ENCODE data around the gene FPR2. TPM values are rescaled to one million over a fixed set of nuclear protein-coding genes. Genes with fewer than 3 reads are reported as not detected.
"Not testable (repeated sequence)": the region's sequence is repeated elsewhere in the genome, so short reads cannot be mapped to it uniquely, and the experiment has no call there.

FPR2 gene
- total and polyA plus RNA-seq, 4 donors: 0.79 to 234 (median 28.8) TPM

DNA sequence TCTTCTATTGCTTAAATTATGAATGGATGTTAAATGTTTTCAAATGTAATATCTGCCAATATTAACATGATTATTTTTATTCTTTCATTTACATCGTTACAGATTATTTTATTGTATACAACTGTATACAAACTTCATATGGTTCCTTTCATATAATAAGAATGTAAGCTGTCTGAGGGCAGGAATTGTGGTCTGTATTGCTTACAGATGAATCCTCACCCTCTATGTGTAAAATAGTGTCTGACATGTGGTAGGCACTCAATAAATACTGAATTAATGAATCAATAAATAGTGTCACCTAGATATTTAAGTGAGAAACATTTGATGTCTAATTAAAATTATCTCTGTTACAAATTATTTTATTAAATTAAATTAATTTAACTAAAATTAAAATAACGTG lies 41.8 kb downstream of the FPR2 start:
- 73 to 88% methylated on average over 2 of the region's 2 CpGs for WGBS, 2 donors
- Histone ChIP-seq H3K9ac (ENCODE audit: insufficient read depth in 1 of 2, low read length in 2 of 2) (no peak overlapping the region), H3K4me3 (no peak overlapping the region), H3K36me3 (ENCODE audit: control insufficient read depth in 4 of 4, insufficient read depth in 4 of 4, low read length in 4 of 4) (no peaks in the 10 kb centered on the region), H3K4me1 (ENCODE audit: control insufficient read depth in 5 of 5, insufficient read depth in 5 of 5, low read length in 5 of 5) (peaks cover under 1 to 37% (median 13%) of the 10 kb centered on the region in 5 donors), H3K27ac (ENCODE audit: low read depth in 1 of 2, low read length in 1 of 2) (no peak overlapping the region), H3K9me3 (ENCODE audit: control insufficient read depth in 4 of 4, insufficient read depth in 3 of 4, low read length in 3 of 4) (peaks cover 0 to 12% (median 0%) of the 10 kb centered on the region in 4 donors), H3K27me3 (ENCODE audit: control insufficient read depth in 3 of 3, insufficient read depth in 3 of 3, low read length in 2 of 3) (no peaks in the 10 kb centered on the region)
- DNase-seq: no peak
- no peak for ATAC-seq (ENCODE audit: insufficient read depth, low FRiP score)
- TF ChIP-seq, protein P1, sequence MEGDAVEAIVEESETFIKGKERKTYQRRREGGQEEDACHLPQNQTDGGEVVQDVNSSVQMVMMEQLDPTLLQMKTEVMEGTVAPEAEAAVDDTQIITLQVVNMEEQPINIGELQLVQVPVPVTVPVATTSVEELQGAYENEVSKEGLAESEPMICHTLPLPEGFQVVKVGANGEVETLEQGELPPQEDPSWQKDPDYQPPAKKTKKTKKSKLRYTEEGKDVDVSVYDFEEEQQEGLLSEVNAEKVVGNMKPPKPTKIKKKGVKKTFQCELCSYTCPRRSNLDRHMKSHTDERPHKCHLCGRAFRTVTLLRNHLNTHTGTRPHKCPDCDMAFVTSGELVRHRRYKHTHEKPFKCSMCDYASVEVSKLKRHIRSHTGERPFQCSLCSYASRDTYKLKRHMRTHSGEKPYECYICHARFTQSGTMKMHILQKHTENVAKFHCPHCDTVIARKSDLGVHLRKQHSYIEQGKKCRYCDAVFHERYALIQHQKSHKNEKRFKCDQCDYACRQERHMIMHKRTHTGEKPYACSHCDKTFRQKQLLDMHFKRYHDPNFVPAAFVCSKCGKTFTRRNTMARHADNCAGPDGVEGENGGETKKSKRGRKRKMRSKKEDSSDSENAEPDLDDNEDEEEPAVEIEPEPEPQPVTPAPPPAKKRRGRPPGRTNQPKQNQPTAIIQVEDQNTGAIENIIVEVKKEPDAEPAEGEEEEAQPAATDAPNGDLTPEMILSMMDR (IDR thresholded peaks at IDR 0.05; ENCODE audit: control extremely low read depth, extremely low read depth): no peak

DNA sequence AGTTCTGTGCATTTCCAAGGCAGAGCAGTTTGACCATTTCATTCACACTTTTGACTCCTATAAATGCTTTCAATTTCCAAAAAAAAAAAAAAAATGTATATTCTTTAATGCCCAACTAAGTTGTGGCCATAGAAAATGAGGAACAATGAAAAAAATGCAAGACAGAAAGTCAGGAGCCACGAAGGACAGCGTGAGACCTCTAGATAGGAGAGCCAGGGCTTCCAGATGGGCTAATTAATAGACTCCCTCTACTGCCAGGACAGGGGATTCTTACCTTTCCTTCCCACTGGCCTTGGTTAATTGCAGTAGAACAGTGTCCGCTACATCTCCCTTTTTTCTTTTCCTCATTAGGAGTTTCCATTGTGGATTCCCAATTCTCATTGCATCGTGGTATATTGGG lies 42.5 kb downstream of the FPR2 start:
- no peak overlapping the region for H3K4me3 ChIP-seq
- DNase-seq: no peak
- H3K27me3 ChIP-seq (ENCODE audit: control insufficient read depth in 3 of 3, insufficient read depth in 3 of 3, low read length in 2 of 3): no peaks in the 10 kb centered on the region
- WGBS, 2 donors: 71 to 75% methylated on average over 4 of the region's 4 CpGs
- H3K9ac ChIP-seq (ENCODE audit: insufficient read depth in 1 of 2, low read length in 2 of 2): no peak overlapping the region
- peak overlapping the region in 1 of 2 donors; percentile 17 for H3K27ac ChIP-seq (ENCODE audit: low read depth in 1 of 2, low read length in 1 of 2)
- peaks cover 0 to 12% (median 0%) of the 10 kb centered on the region in 4 donors for H3K9me3 ChIP-seq (ENCODE audit: control insufficient read depth in 4 of 4, insufficient read depth in 3 of 4, low read length in 3 of 4)
- ATAC-seq (ENCODE audit: insufficient read depth, low FRiP score): no peak
- no peaks in the 10 kb centered on the region for H3K36me3 ChIP-seq (ENCODE audit: control insufficient read depth in 4 of 4, insufficient read depth in 4 of 4, low read length in 4 of 4)
- TF ChIP-seq, protein P1 (IDR thresholded peaks at IDR 0.05; ENCODE audit: control extremely low read depth, extremely low read depth): no peak
- peaks cover 2 to 39% (median 13%) of the 10 kb centered on the region in 5 donors for H3K4me1 ChIP-seq (ENCODE audit: control insufficient read depth in 5 of 5, insufficient read depth in 5 of 5, low read length in 5 of 5)

DNA sequence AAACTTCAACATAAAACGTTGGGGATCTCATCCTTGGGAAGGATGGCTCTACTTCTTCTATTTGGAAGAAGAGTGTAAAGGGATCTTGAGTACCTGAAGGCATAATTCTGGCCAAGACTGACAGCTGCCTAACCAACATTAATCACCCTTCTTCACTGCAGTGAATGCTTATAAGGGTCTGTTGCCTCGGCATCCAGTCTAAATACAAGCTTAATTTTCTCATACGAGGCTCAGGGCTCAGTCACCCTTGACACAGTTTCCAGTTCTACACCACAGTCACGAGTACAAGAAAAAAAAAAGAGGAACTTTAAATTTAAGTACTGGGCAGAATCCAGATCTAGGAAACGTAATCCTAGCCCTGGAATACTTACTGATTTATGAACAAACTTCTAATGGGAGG lies 43.0 kb downstream of the FPR2 start:
- Histone ChIP-seq H3K9ac (ENCODE audit: insufficient read depth in 1 of 2, low read length in 2 of 2) (no peak overlapping the region), H3K27ac (ENCODE audit: low read depth in 1 of 2, low read length in 1 of 2) (peak overlapping the region in 1 of 2 donors; percentile 17), H3K9me3 (ENCODE audit: control insufficient read depth in 4 of 4, insufficient read depth in 3 of 4, low read length in 3 of 4) (peaks cover 0 to 10% (median 0%) of the 10 kb centered on the region in 4 donors), H3K36me3 (ENCODE audit: control insufficient read depth in 4 of 4, insufficient read depth in 4 of 4, low read length in 4 of 4) (no peaks in the 10 kb centered on the region), H3K27me3 (ENCODE audit: control insufficient read depth in 3 of 3, insufficient read depth in 3 of 3, low read length in 2 of 3) (no peaks in the 10 kb centered on the region), H3K4me3 (no peak overlapping the region), H3K4me1 (ENCODE audit: control insufficient read depth in 5 of 5, insufficient read depth in 5 of 5, low read length in 5 of 5) (peaks cover 2 to 35% (median 12%) of the 10 kb centered on the region in 5 donors)
- no peak for ATAC-seq (ENCODE audit: insufficient read depth, low FRiP score)
- TF ChIP-seq, protein P1 (IDR thresholded peaks at IDR 0.05; ENCODE audit: control extremely low read depth, extremely low read depth): no peak
- DNase-seq: no peak
- WGBS, 2 donors: 21 to 49% methylated on average over 5 of the region's 5 CpGs

DNA sequence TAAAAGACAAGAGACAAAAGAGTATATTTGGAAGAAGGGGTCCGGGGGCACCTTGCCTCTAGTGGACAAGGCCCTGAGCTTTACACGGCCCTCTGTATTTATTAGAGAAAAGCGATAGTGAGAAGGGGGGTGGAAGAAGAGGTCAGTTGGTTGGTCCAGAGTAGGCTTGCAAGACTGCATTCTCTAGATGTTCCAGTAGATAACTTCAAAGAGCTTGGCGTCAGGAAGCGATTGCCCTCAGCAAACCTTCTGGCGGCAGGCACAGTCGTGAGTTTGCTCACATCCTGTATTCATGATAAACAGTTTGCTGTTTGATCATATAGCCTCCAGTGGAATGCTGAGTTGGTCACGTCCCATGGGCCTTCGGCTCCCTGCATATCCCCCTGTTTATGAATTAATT lies 43.8 kb downstream of the FPR2 start:
- not testable (repeated sequence) for H3K27me3 ChIP-seq (ENCODE audit: control insufficient read depth in 3 of 3, insufficient read depth in 3 of 3, low read length in 2 of 3); H3K4me3 ChIP-seq; H3K9me3 ChIP-seq (ENCODE audit: control insufficient read depth in 4 of 4, insufficient read depth in 3 of 4, low read length in 3 of 4); H3K36me3 ChIP-seq (ENCODE audit: control insufficient read depth in 4 of 4, insufficient read depth in 4 of 4, low read length in 4 of 4); H3K9ac ChIP-seq (ENCODE audit: insufficient read depth in 1 of 2, low read length in 2 of 2); ATAC-seq (ENCODE audit: insufficient read depth, low FRiP score)
- Histone ChIP-seq H3K4me1 (ENCODE audit: control insufficient read depth in 5 of 5, insufficient read depth in 5 of 5, low read length in 5 of 5) (peaks cover 2 to 29% (median 7%) of the 10 kb centered on the region in 5 donors), H3K27ac (ENCODE audit: low read depth in 1 of 2, low read length in 1 of 2) (peak overlapping the region in 1 of 2 donors; percentile 11)
- peak; percentile 35 to 41 (median 35) for DNase-seq
- WGBS, 2 donors: 59 to 60% methylated on average over 9 of the region's 9 CpGs

DNA sequence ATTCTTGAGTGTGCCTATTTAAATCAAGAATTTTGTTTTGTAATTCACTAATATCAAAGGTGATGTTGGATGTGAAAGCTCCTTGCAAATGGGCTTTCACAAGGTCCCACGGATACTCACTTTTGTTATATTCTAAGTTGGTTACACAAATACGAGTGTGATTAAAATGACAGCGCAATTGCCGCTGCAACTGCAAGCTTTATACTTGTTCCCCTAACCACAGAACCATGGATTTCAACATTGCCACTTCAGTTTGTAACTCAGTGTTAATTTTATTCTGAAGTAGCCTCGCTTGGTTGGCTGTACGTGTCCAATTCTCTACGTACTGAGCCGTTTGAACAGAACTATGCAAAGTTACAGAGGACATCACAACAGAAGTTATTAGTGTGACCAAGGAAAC lies 44.4 kb downstream of the FPR2 start:
- H3K27ac ChIP-seq (ENCODE audit: low read depth in 1 of 2, low read length in 1 of 2); H3K9ac ChIP-seq (ENCODE audit: insufficient read depth in 1 of 2, low read length in 2 of 2); H3K27me3 ChIP-seq (ENCODE audit: control insufficient read depth in 3 of 3, insufficient read depth in 3 of 3, low read length in 2 of 3); H3K9me3 ChIP-seq (ENCODE audit: control insufficient read depth in 4 of 4, insufficient read depth in 3 of 4, low read length in 3 of 4); DNase-seq; H3K36me3 ChIP-seq (ENCODE audit: control insufficient read depth in 4 of 4, insufficient read depth in 4 of 4, low read length in 4 of 4); H3K4me3 ChIP-seq; ATAC-seq (ENCODE audit: insufficient read depth, low FRiP score): not testable (repeated sequence)
- H3K4me1 ChIP-seq (ENCODE audit: control insufficient read depth in 5 of 5, insufficient read depth in 5 of 5, low read length in 5 of 5): peaks cover 2 to 23% (median 5%) of the 10 kb centered on the region in 5 donors
- 46 to 81% methylated on average over 8 of the region's 8 CpGs for WGBS, 2 donors

DNA sequence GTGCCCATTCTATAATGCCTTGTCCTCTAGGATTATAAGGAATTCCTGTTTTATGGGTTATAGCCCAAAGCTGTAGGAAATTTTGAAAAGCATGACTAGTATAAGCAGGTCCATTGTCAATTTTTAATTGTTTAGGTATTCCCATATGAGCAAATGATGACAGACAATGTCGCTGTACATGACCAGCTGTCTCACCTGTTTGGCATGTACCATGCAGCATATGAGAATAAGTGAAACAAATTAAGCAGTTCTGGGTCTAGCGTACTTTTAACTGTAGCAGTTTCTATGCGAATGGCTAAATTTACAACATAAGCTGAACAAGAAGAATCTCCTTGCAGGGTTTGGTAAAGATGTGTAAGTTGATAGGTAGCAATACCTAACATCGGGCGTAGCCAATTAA lies 45.6 kb downstream of the FPR2 start:
- DNase-seq: not testable (repeated sequence)
- peaks cover 2 to 14% (median 4%) of the 10 kb centered on the region in 5 donors for H3K4me1 ChIP-seq (ENCODE audit: control insufficient read depth in 5 of 5, insufficient read depth in 5 of 5, low read length in 5 of 5)
- WGBS, 2 donors: 89 to 91% methylated on average over 5 of the region's 5 CpGs

More for the DNA sequence above, 45.6 kb downstream of the FPR2 start:
- H3K27me3 ChIP-seq (ENCODE audit: control insufficient read depth in 3 of 3, insufficient read depth in 3 of 3, low read length in 2 of 3); H3K9me3 ChIP-seq (ENCODE audit: control insufficient read depth in 4 of 4, insufficient read depth in 3 of 4, low read length in 3 of 4); ATAC-seq (ENCODE audit: insufficient read depth, low FRiP score); H3K9ac ChIP-seq (ENCODE audit: insufficient read depth in 1 of 2, low read length in 2 of 2); H3K4me3 ChIP-seq; H3K36me3 ChIP-seq (ENCODE audit: control insufficient read depth in 4 of 4, insufficient read depth in 4 of 4, low read length in 4 of 4): not testable (repeated sequence)
- peak overlapping the region in 1 of 2 donors; percentile 26 for H3K27ac ChIP-seq (ENCODE audit: low read depth in 1 of 2, low read length in 1 of 2)
